Stimulated activated naive CD8-positive, alpha-beta T cell treated with anti-CD3 and anti-CD28 coated beads, Interleukin-15, Interleukin-2, amounts not matched to agents 100 ng/mL and 50 ng/mL, for 24 hours (primary cell): ENCODE data around the gene CNKSR3.
"Not testable (repeated sequence)": the region's sequence is repeated elsewhere in the genome, so short reads cannot be mapped to it uniquely, and the experiment has no call there.

Experiments used
- H3K27ac Mint-ChIP-seq: one replicate; pipeline ENCODE4 v1.8.0; 2021; ENCODE audit warnings: mild to moderate bottlenecking, mixed read lengths
- H3K27me3 Mint-ChIP-seq: one replicate; pipeline ENCODE4 v1.8.0; 2021; ENCODE audit warnings: mixed read lengths
- H3K36me3 Mint-ChIP-seq: one replicate; pipeline ENCODE4 v1.8.0; 2021; ENCODE audit warnings: low read depth, mixed read lengths
- H3K4me1 Mint-ChIP-seq: one replicate; pipeline ENCODE4 v1.8.0; 2021; ENCODE audit warnings: low read depth, mixed read lengths
- H3K4me3 Mint-ChIP-seq: one replicate; pipeline ENCODE4 v1.8.0; 2021; ENCODE audit warnings: mild to moderate bottlenecking, mixed read lengths
- H3K9me3 Mint-ChIP-seq: one replicate; pipeline ENCODE4 v1.8.0; 2021; ENCODE audit warnings: mixed read lengths

CNKSR3 gene

GRCh38 chr6:154510144-154510905 is at the start of gene CNKSR3:
Gene CNKSR3, minus strand, starts transcription at chr6:154510685. Its CDS starts 571 bp downstream, at chr6:154510114.
- H3K27me3 Mint-ChIP-seq, result peaks cover 64% of the 10 kb centered on the region
- no peaks in the 10 kb centered on the region for H3K36me3 Mint-ChIP-seq
- H3K4me3 Mint-ChIP-seq, result peak within 1 kb of the TSS; percentile 74
- no peak within 1 kb of the TSS for H3K27ac Mint-ChIP-seq
- H3K4me1 Mint-ChIP-seq, result peaks cover 12% of the 10 kb centered on the region
- H3K9me3 Mint-ChIP-seq, result no peaks in the 10 kb centered on the region

DNA sequence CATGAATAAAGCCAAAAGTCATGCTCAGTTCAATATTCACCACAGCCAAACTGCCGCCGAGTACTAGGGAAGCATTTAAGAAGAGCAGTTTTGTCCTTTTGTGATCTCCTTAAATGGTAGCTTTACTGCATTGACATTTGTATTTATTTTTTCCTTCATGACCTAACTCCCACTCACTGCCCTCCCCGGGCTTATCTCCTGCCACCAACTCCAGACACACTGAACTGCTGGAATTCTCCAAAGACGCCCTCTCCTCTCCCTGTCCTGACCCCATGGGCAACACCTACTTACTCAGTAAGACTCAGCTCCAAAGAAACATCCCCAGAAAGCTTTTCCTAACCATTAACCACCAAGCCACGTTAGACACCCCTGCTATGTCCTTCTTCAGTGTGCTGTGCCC is 48.5 kb upstream of the CNKSR3 start:
- H3K27ac Mint-ChIP-seq, result no peak overlapping the region

GRCh38 chr6:154558513-154558912 is 48.0 kb upstream of the CNKSR3 start:
- Mint-ChIP-seq H3K4me3 (no peak overlapping the region), H3K9me3 (no peaks in the 10 kb centered on the region), H3K4me1 (no peaks in the 10 kb centered on the region), H3K36me3 (no peaks in the 10 kb centered on the region), H3K27ac (no peak overlapping the region), H3K27me3 (peaks cover 3% of the 10 kb centered on the region)

More for the DNA sequence above, 48.5 kb upstream of the CNKSR3 start:
- no peaks in the 10 kb centered on the region for H3K9me3 Mint-ChIP-seq
- peaks cover 3% of the 10 kb centered on the region for H3K27me3 Mint-ChIP-seq
- H3K4me1 Mint-ChIP-seq, result no peaks in the 10 kb centered on the region
- H3K4me3 Mint-ChIP-seq, result no peak overlapping the region
- no peaks in the 10 kb centered on the region for H3K36me3 Mint-ChIP-seq

DNA sequence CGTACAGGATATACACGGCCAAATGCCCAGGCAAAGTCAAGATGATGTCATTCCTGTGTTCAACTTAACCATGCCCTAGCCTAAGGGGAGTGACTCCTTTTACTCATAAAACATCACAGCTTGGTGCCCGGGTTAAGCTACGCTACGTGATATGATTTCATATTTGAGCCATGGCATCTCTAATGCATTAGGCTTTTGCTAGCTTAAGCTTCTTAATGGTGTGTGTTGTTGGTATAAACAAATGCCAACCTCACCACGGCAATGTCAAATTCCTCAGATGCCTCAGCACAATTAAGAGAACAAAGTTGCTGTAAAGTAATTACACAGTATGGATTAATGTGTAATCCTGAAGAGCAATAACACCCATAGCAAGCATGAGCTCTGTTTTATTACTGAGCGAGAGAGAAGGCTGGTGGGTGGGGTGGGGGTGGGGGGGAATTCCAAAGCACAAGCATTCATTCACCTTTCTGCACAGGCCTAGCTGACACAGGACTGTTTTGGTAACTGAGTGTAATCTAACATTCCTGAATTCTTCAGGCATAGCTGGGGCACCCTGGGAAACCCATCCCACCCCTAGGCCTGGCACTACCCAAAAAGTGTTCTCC is 44.7 kb upstream of the CNKSR3 start:
- Mint-ChIP-seq H3K36me3 (no peaks in the 10 kb centered on the region), H3K4me1 (no peaks in the 10 kb centered on the region), H3K9me3 (no peaks in the 10 kb centered on the region), H3K27me3 (peaks cover 3% of the 10 kb centered on the region), H3K27ac (no peak overlapping the region), H3K4me3 (no peak overlapping the region)

DNA sequence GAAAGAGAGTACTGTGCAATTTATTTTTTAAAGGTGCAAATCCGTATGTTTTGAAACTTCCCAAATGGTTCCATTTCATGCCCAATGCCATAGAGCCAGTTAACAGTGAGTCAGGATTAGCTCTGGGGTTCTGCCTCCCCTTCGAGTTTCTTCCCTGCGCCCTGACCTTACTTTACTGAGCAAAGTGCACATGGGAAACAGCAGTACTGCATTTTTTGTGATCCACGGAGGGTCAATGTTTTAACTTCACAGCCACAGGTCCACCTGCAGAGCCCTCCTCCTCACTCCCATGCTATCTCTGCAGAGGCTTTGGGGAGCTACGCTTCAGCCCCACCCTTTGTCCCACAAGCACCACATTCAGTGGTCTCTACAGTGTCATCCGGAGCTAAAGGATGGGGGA is 44.0 kb upstream of the CNKSR3 start:
- no peaks in the 10 kb centered on the region for H3K9me3 Mint-ChIP-seq
- H3K4me3 Mint-ChIP-seq, result no peak overlapping the region
- H3K36me3 Mint-ChIP-seq, result no peaks in the 10 kb centered on the region
- no peaks in the 10 kb centered on the region for H3K4me1 Mint-ChIP-seq
- H3K27ac Mint-ChIP-seq, result no peak overlapping the region
- no peaks in the 10 kb centered on the region for H3K27me3 Mint-ChIP-seq

DNA sequence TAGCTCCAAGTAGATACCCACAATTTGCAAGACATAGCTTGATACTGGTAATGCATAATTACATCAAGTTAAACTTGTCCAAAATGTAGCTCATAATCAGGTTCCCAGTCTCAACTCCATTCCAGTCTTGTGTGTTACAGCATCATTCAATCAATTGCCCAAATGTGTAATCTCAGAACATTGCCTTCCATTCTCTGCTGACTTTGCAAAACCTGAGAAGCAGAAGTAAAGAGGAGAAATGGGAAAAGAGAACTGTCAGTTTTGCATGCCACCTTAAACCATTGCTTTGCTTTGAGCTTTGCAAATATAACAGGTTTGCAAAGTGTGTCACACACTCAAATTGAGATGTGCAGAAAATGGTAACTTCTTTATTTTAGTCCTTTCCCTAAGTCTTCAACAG is 40.3 kb upstream of the CNKSR3 start:
- Mint-ChIP-seq H3K36me3 (no peaks in the 10 kb centered on the region), H3K4me1 (no peaks in the 10 kb centered on the region), H3K4me3 (no peak overlapping the region), H3K9me3 (no peaks in the 10 kb centered on the region), H3K27me3 (peaks cover 3% of the 10 kb centered on the region), H3K27ac (no peak overlapping the region)

- Mint-ChIP-seq H3K27me3 (peaks cover 3% of the 10 kb centered on the region), H3K27ac (no peak overlapping the region), H3K4me1 (no peaks in the 10 kb centered on the region), H3K4me3 (no peak overlapping the region), H3K9me3 (no peaks in the 10 kb centered on the region), H3K36me3 (no peaks in the 10 kb centered on the region)
Measured at GRCh38 chr6:154549179-154549578, 38.7 kb upstream of the CNKSR3 start.

- H3K4me1 Mint-ChIP-seq, result no peaks in the 10 kb centered on the region
- no peak overlapping the region for H3K27ac Mint-ChIP-seq
- no peaks in the 10 kb centered on the region for H3K9me3 Mint-ChIP-seq
- H3K36me3 Mint-ChIP-seq, result no peaks in the 10 kb centered on the region
- H3K4me3 Mint-ChIP-seq, result no peak overlapping the region
- peaks cover 3% of the 10 kb centered on the region for H3K27me3 Mint-ChIP-seq
Measured at GRCh38 chr6:154548130-154548830, 37.8 kb upstream of the CNKSR3 start.

GRCh38 chr6:154543628-154544027 is 33.1 kb upstream of the CNKSR3 start:
- Mint-ChIP-seq H3K4me1 (no peaks in the 10 kb centered on the region), H3K4me3 (no peak overlapping the region), H3K27ac (no peak overlapping the region), H3K9me3 (no peaks in the 10 kb centered on the region), H3K36me3 (no peaks in the 10 kb centered on the region), H3K27me3 (peaks cover 3% of the 10 kb centered on the region)

DNA sequence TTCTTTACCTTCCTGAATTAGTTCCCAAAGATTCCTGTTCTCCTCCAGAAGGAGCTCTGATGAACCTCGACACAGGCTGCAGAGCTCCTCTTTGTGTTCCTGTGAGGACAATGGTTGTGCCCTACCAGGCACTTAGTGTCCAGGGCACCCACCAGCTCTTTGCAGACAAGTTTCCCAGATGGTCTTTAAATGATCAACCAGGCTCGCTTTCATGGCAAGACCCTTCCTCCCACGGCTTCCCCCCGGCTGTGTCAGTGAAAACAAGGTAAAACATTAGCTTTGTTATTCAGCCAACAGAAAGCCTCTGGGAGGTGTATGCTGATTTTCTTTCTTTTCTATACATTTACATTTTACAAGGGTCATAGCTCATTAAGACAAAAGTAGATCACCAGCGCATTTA is 32.3 kb upstream of the CNKSR3 start:
- no peaks in the 10 kb centered on the region for H3K9me3 Mint-ChIP-seq

GRCh38 chr6:154541837-154542236 is 31.4 kb upstream of the CNKSR3 start:
- not testable (repeated sequence) for H3K4me3 Mint-ChIP-seq

More for the DNA sequence above, 32.3 kb upstream of the CNKSR3 start:
- Mint-ChIP-seq H3K27me3 (peaks cover 3% of the 10 kb centered on the region), H3K4me1 (no peaks in the 10 kb centered on the region), H3K27ac (no peak overlapping the region), H3K4me3 (no peak overlapping the region), H3K36me3 (no peaks in the 10 kb centered on the region)

DNA sequence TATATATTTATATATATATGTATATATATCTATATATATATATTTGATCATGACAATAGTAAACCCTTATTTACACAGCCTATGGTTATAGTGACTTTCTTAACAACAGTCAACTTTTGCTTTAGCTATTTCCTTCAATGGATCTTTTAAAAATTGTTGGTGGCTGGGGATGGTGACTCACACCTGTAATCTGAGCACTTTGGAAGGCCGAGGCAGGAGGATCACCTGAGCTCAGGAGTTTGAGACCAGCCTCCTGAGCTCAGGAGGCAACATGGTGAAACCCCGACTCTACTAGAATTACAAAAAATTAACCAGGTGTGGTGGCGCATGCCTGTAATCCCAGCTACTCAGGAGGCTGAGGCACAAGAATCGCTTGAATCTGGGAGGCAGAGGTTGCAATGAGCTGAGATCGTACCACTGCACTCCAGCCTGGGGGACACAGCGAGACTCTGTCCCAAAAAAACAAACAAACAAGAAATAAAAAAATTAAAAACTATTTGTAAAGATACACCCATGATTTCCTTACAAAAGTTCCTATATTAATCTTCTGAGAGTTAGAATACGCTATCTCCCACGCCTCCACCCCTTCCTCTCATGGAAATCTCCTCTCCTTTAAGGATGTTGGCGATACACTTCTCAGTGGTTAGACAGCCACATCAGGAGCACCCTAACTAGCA is 29.2 kb upstream of the CNKSR3 start:
- Mint-ChIP-seq H3K4me3 (no peak overlapping the region), H3K27me3 (peaks cover 6% of the 10 kb centered on the region), H3K36me3 (no peaks in the 10 kb centered on the region), H3K9me3 (no peaks in the 10 kb centered on the region), H3K4me1 (no peaks in the 10 kb centered on the region), H3K27ac (no peak overlapping the region)

More at GRCh38 chr6:154541837-154542236, 31.4 kb upstream of the CNKSR3 start:
- not testable (repeated sequence) for H3K27me3 Mint-ChIP-seq, H3K9me3 Mint-ChIP-seq, H3K36me3 Mint-ChIP-seq, H3K27ac Mint-ChIP-seq, H3K4me1 Mint-ChIP-seq

- peaks cover 6% of the 10 kb centered on the region for H3K27me3 Mint-ChIP-seq
- H3K4me1 Mint-ChIP-seq, result no peaks in the 10 kb centered on the region
- H3K36me3 Mint-ChIP-seq, result no peaks in the 10 kb centered on the region
- no peak overlapping the region for H3K27ac Mint-ChIP-seq
- no peaks in the 10 kb centered on the region for H3K9me3 Mint-ChIP-seq
- no peak overlapping the region for H3K4me3 Mint-ChIP-seq
Measured at GRCh38 chr6:154538640-154539191, 28.2 kb upstream of the CNKSR3 start.

GRCh38 chr6:154537511-154538325 is 27.2 kb upstream of the CNKSR3 start:
- Mint-ChIP-seq H3K27ac (no peak overlapping the region), H3K4me1 (no peaks in the 10 kb centered on the region), H3K9me3 (no peaks in the 10 kb centered on the region), H3K4me3 (no peak overlapping the region), H3K36me3 (no peaks in the 10 kb centered on the region), H3K27me3 (peaks cover 6% of the 10 kb centered on the region)
